ENCODE measurements around the gene P2RX3.
"Not testable (repeated sequence)": the region's sequence is repeated elsewhere in the genome, so short reads cannot be mapped to it uniquely, and the experiment has no call there.

Gene P2RX3

GRCh38 chr11:57357856-57358255, 19.7 kb downstream of the P2RX3 start:
- no peak for TF ChIP-seq CTCF (IDR thresholded peaks at IDR 0.05; ENCODE audit: insufficient read depth, low read depth, low read length, missing control alignments)
- DNase-seq (ENCODE audit: low read depth) = no peak
- H3K4me3 ChIP-seq (ENCODE audit: low read length) = no peak overlapping the region

GRCh38 chr11:57358543-57358961, 20.4 kb downstream of the P2RX3 start:
- DNase-seq (ENCODE audit: low read depth) = peak; percentile 14
- no peak overlapping the region for H3K4me3 ChIP-seq (ENCODE audit: low read length)
- TF ChIP-seq CTCF (IDR thresholded peaks at IDR 0.05; ENCODE audit: insufficient read depth, low read depth, low read length, missing control alignments) = no peak

- no peak for DNase-seq (ENCODE audit: low read depth)
- H3K4me3 ChIP-seq (ENCODE audit: low read length) = no peak overlapping the region
- TF ChIP-seq CTCF (IDR thresholded peaks at IDR 0.05; ENCODE audit: insufficient read depth, low read depth, low read length, missing control alignments) = no peak
Observed at GRCh38 chr11:57358991-57359390, 20.8 kb downstream of the P2RX3 start.

GRCh38 chr11:57359396-57359795, 21.2 kb downstream of the P2RX3 start:
- no peak for DNase-seq (ENCODE audit: low read depth)
- TF ChIP-seq CTCF (IDR thresholded peaks at IDR 0.05; ENCODE audit: insufficient read depth, low read depth, low read length, missing control alignments) = no peak
- H3K4me3 ChIP-seq (ENCODE audit: low read length) = no peak overlapping the region

- no peak for TF ChIP-seq CTCF (IDR thresholded peaks at IDR 0.05; ENCODE audit: insufficient read depth, low read depth, low read length, missing control alignments)
- DNase-seq (ENCODE audit: low read depth) = no peak
Observed at GRCh38 chr11:57359896-57360690, 21.9 kb downstream of the P2RX3 start.

GRCh38 chr11:57360991-57361390, 22.8 kb downstream of the P2RX3 start:
- no peak for DNase-seq (ENCODE audit: low read depth)
- no peak for TF ChIP-seq CTCF (IDR thresholded peaks at IDR 0.05; ENCODE audit: insufficient read depth, low read depth, low read length, missing control alignments)
- no peak overlapping the region for H3K4me3 ChIP-seq (ENCODE audit: low read length)

More at GRCh38 chr11:57359896-57360690, 21.9 kb downstream of the P2RX3 start:
- H3K4me3 ChIP-seq (ENCODE audit: low read length) = no peak overlapping the region

GRCh38 chr11:57361420-57361819, 23.3 kb downstream of the P2RX3 start:
- H3K4me3 ChIP-seq (ENCODE audit: low read length); DNase-seq (ENCODE audit: low read depth): not testable (repeated sequence)
